H9 (cell line): ENCODE data around the gene TPP1. TPM values are rescaled to one million over a fixed set of nuclear protein-coding genes. Genes with fewer than 3 reads are reported as not detected.

ENCODE experiments used
- DNase-seq: peaks from one replicate; pipeline ENCODE4 v3.0.0-alpha.2; 2017
- H2AFZ ChIP-seq: one replicate; pipeline ENCODE4 v1.6.1; 2013; ENCODE audit warnings: mild to moderate bottlenecking, low read length, control low read depth, moderate library complexity
- H2AK5ac ChIP-seq: 2 replicates; pipeline ENCODE4 v1.6.1; 2013; ENCODE audit warnings: low read length, control low read depth, mixed read lengths; ENCODE audit not compliant: insufficient read length
- H2BK120ac ChIP-seq: one replicate; pipeline ENCODE4 v1.6.1; 2013; ENCODE audit warnings: low read depth, mild to moderate bottlenecking, low read length, control low read depth, inconsistent platforms; ENCODE audit not compliant: poor library complexity, severe bottlenecking
- H2BK12ac ChIP-seq: 2 replicates; pipeline ENCODE4 v1.6.1; 2013; ENCODE audit warnings: low read length, control low read depth, mixed read lengths, low read depth; ENCODE audit not compliant: insufficient read length
- H2BK15ac ChIP-seq: 2 replicates; pipeline ENCODE4 v1.6.1; 2013; ENCODE audit warnings: low read depth, low read length, control low read depth
- H2BK20ac ChIP-seq: one replicate; pipeline ENCODE4 v1.6.1; 2013; ENCODE audit warnings: low read depth, mild to moderate bottlenecking, low read length, control low read depth, inconsistent platforms; ENCODE audit not compliant: poor library complexity, severe bottlenecking
- H2BK5ac ChIP-seq: 2 replicates; pipeline ENCODE4 v1.6.1; 2013; ENCODE audit warnings: low read length, control low read depth, mixed read lengths; ENCODE audit not compliant: insufficient read length
- H3K14ac ChIP-seq: 2 replicates; pipeline ENCODE4 v1.6.1; 2013; ENCODE audit warnings: low read length, control low read depth; ENCODE audit not compliant: insufficient read depth
- H3K18ac ChIP-seq: 2 replicates; pipeline ENCODE4 v1.6.1; 2013; ENCODE audit warnings: low read depth, mild to moderate bottlenecking, mixed read lengths, low read length, control low read depth; ENCODE audit not compliant: insufficient read length
- H3K23ac ChIP-seq: 2 replicates; pipeline ENCODE4 v1.6.1; 2013; ENCODE audit warnings: low read length, control low read depth, mixed read lengths, low read depth; ENCODE audit not compliant: insufficient read length
- H3K23me2 ChIP-seq: 2 replicates; pipeline ENCODE4 v1.6.1; 2013; ENCODE audit warnings: low read depth, mild to moderate bottlenecking, mixed read lengths, low read length, control low read depth; ENCODE audit not compliant: insufficient read length, poor library complexity, severe bottlenecking
- H3K27ac ChIP-seq: 2 replicates; pipeline ENCODE4 v1.5.1; 2013; ENCODE audit warnings: low read length, control low read depth, mixed read lengths, low read depth; ENCODE audit not compliant: insufficient read length
- H3K27me3 ChIP-seq: 2 replicates; pipeline ENCODE4 v1.6.1; 2013; ENCODE audit warnings: low read length, control low read depth, inconsistent platforms; ENCODE audit not compliant: insufficient read depth
- H3K4ac ChIP-seq: 2 replicates; pipeline ENCODE4 v1.6.1; 2013; ENCODE audit warnings: low read depth, mild to moderate bottlenecking, control low read depth, inconsistent platforms, low read length, moderate library complexity
- H3K4me1 ChIP-seq: 2 replicates; pipeline ENCODE4 v1.6.1; 2013; ENCODE audit warnings: low read length, control low read depth, inconsistent platforms; ENCODE audit not compliant: insufficient read depth
- H3K4me2 ChIP-seq: 2 replicates; pipeline ENCODE4 v1.6.1; 2013; ENCODE audit warnings: low read length, control low read depth, mixed read lengths; ENCODE audit not compliant: insufficient read length, insufficient read depth
- H3K56ac ChIP-seq: 2 replicates; pipeline ENCODE4 v1.6.1; 2013; ENCODE audit warnings: low read depth, mild to moderate bottlenecking, mixed read lengths, low read length, control low read depth; ENCODE audit not compliant: insufficient read length
- H3K79me1 ChIP-seq: 2 replicates; pipeline ENCODE4 v1.6.1; 2013; ENCODE audit warnings: low read depth, mild to moderate bottlenecking, moderate library complexity, low read length, control low read depth, inconsistent platforms; ENCODE audit not compliant: insufficient read depth, poor library complexity, severe bottlenecking
- H3K79me2 ChIP-seq: 2 replicates; pipeline ENCODE4 v1.6.1; 2013; ENCODE audit warnings: low read length, control low read depth, inconsistent platforms; ENCODE audit not compliant: insufficient read depth
- H3K9ac ChIP-seq: 2 replicates; pipeline ENCODE4 v1.6.1; 2013; ENCODE audit warnings: low read length, control low read depth, mixed read lengths; ENCODE audit not compliant: insufficient read length; ENCODE audit errors: extremely low read depth
- H3K9me3 ChIP-seq: one replicate; pipeline ENCODE4 v1.6.1; 2013; ENCODE audit warnings: low read depth, low read length, inconsistent platforms; ENCODE audit not compliant: control insufficient read depth
- H3T11ph ChIP-seq: one replicate; pipeline ENCODE4 v1.6.1; 2013; ENCODE audit warnings: mild to moderate bottlenecking, low read length, control low read depth, inconsistent platforms
- H4K20me1 ChIP-seq: one replicate; pipeline ENCODE4 v1.6.1; 2013; ENCODE audit not compliant: control insufficient read depth, insufficient read length, insufficient read depth
- H4K5ac ChIP-seq: 2 replicates; pipeline ENCODE4 v1.6.1; 2013; ENCODE audit warnings: low read depth, mild to moderate bottlenecking, mixed read lengths, low read length, control low read depth; ENCODE audit not compliant: insufficient read length
- H4K8ac ChIP-seq: replicated peaks from 2 replicates; pipeline ENCODE4 v1.6.1; 2013; ENCODE audit warnings: low read length, control low read depth, mixed read lengths, low read depth; ENCODE audit not compliant: insufficient read length
- H4K91ac ChIP-seq: 2 replicates; pipeline ENCODE4 v1.6.1; 2013; ENCODE audit warnings: low read depth, mild to moderate bottlenecking, moderate library complexity, mixed read lengths, low read length, control low read depth; ENCODE audit not compliant: insufficient read length
- H3K27ac Mint-ChIP-seq, 3 experiments: 2 replicates in 2 of 3; 3 replicates in 1 of 3; pipeline ENCODE4 v1.8.0; 2020 to 2021; ENCODE audit warnings: mixed read lengths in 3 of 3, mild to moderate bottlenecking in 1 of 3, moderate library complexity in 1 of 3
- H3K27me3 Mint-ChIP-seq: 2 replicates; pipeline ENCODE4 v1.8.0; 2021; ENCODE audit warnings: low read depth, mild to moderate bottlenecking, moderate library complexity, mixed read lengths
- H3K36me3 Mint-ChIP-seq, 3 experiments: 2 replicates in 2 of 3; 3 replicates in 1 of 3; pipeline ENCODE4 v1.8.0; 2020 to 2021; ENCODE audit warnings: low read depth in 3 of 3, mixed read lengths in 3 of 3; ENCODE audit not compliant: insufficient read depth in 1 of 3
- H3K4me1 Mint-ChIP-seq, 2 experiments: 2 replicates each; pipeline ENCODE4 v1.8.0; 2020; ENCODE audit warnings: mixed read lengths in 2 of 2
- H3K4me3 Mint-ChIP-seq, 2 experiments: 2 replicates in 1 of 2; 3 replicates in 1 of 2; pipeline ENCODE4 v1.8.0; 2020 to 2021; ENCODE audit warnings: mild to moderate bottlenecking in 2 of 2, mixed read lengths in 2 of 2, moderate library complexity in 1 of 2
- H3K9me3 Mint-ChIP-seq, 2 experiments: 2 replicates in 1 of 2; 3 replicates in 1 of 2; pipeline ENCODE4 v1.8.0; 2020; ENCODE audit warnings: mild to moderate bottlenecking in 2 of 2, mixed read lengths in 2 of 2, moderate library complexity in 1 of 2
- WGBS: extraction: QIAGEN DNeasy Blood & Tissue Kit; methylation state at CpG from one replicate; pipeline ENCODE4 v1.1.7; 2013; ENCODE audit warnings: missing lambda C conversion rate, low lambda C conversion rate, mixed read lengths; ENCODE audit not compliant: insufficient read length; ENCODE audit errors: extremely low coverage; 5-methylcytosine and 5-hydroxymethylcytosine counted together
- total RNA-seq: library from RNA; stranded (reverse); gene quantifications from 2 replicates; pipeline ENCODE4 v1.2.1, GENCODE V29; 2021
- TF ChIP-seq, protein P1 (sequence below): fragments of 200-600 bp; sonication (generic); conservative IDR thresholded peaks from 3 replicates; pipeline ENCODE4 v1.8.0; 2021; ENCODE audit warnings: antibody characterized with exemption, mild to moderate bottlenecking

The TPP1 gene
- total RNA-seq, 1 experiment from 2014 or later: 37.2 TPM

- no peak overlapping the region for H2AK5ac ChIP-seq
- Mint-ChIP-seq H3K4me3 (no peak overlapping the region), H3K9me3 (no peaks in the 10 kb centered on the region), H3K36me3 (no peaks in the 10 kb centered on the region), H3K4me1 (peaks cover 0 to 4% of the 10 kb centered on the region in 2 experiments; a peak in 1 of 4 replicates), H3K27ac (no peak overlapping the region; a peak in 2 of 7 replicates), H3K27me3 (peaks cover 3% of the 10 kb centered on the region; the same call in 1 of the 2 replicates)
- no peaks in the 10 kb centered on the region for H3K9me3 ChIP-seq
- H2BK120ac ChIP-seq: no peak overlapping the region
- H3K79me2 ChIP-seq: no peaks in the 10 kb centered on the region
- no peak overlapping the region for H2BK15ac ChIP-seq
- H3K4me2 ChIP-seq: no peak overlapping the region
- no peak overlapping the region for H4K8ac ChIP-seq
- no peaks in the 10 kb centered on the region for H3K4me1 ChIP-seq
- no peak overlapping the region for H3K4ac ChIP-seq
- no peak overlapping the region for H2BK12ac ChIP-seq
- H3K56ac ChIP-seq: no peak overlapping the region
- H3K14ac ChIP-seq: no peak overlapping the region
- no peak overlapping the region for H4K91ac ChIP-seq
- H4K5ac ChIP-seq: no peak overlapping the region
- H3K27ac ChIP-seq: no peak overlapping the region
- H3K23ac ChIP-seq: no peak overlapping the region
- H3K23me2 ChIP-seq: no peaks in the 10 kb centered on the region
- no peaks in the 10 kb centered on the region for H4K20me1 ChIP-seq
- TF ChIP-seq, protein P1, sequence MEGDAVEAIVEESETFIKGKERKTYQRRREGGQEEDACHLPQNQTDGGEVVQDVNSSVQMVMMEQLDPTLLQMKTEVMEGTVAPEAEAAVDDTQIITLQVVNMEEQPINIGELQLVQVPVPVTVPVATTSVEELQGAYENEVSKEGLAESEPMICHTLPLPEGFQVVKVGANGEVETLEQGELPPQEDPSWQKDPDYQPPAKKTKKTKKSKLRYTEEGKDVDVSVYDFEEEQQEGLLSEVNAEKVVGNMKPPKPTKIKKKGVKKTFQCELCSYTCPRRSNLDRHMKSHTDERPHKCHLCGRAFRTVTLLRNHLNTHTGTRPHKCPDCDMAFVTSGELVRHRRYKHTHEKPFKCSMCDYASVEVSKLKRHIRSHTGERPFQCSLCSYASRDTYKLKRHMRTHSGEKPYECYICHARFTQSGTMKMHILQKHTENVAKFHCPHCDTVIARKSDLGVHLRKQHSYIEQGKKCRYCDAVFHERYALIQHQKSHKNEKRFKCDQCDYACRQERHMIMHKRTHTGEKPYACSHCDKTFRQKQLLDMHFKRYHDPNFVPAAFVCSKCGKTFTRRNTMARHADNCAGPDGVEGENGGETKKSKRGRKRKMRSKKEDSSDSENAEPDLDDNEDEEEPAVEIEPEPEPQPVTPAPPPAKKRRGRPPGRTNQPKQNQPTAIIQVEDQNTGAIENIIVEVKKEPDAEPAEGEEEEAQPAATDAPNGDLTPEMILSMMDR: no peak
- no CpG with 5 or more reads among the region's 3 CpGs for WGBS
- no peak overlapping the region for H3K9ac ChIP-seq
- no peak overlapping the region for H3K18ac ChIP-seq
- H3T11ph ChIP-seq: no peak overlapping the region
- H3K27me3 ChIP-seq: no peaks in the 10 kb centered on the region
- H3K79me1 ChIP-seq: no peaks in the 10 kb centered on the region
- no peak overlapping the region for H2BK5ac ChIP-seq
- H2AFZ ChIP-seq: no peak overlapping the region
- DNase-seq: no peak
- H2BK20ac ChIP-seq: no peak overlapping the region
These were observed 44.7 kb upstream of the TPP1 start for GRCh38 chr11:6663794-6664469.
